NCI-H2196 (cell line): ENCODE results near the gene PMP22.

Source experiments
- DNase-seq: peaks from one replicate; lab custom pipeline; 2025; ENCODE audit not compliant: unreplicated experiment; lab: John Stamatoyannopoulos, UW

The PMP22 gene

DNA sequence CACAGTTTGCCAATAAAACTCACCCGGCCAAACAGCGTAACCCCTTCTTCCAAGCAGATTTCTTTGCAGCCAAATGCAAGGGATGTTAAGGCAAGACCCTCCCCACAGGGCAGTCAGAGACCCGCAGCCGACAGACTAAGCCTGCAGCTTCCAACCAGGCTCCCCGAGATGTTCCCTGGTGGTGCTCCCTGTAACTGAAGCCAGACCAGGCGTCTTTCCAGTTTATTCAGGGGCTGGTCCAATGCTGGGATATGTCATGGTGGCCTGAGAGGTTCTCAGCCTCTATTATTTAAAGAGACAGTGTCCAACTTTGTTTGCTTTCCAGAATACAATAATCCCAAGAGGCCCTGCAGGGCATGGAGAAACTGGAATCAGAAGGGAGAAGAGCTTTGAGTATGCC lies at the start of gene PMP22:
TSS of gene PMP22 (minus strand) at position 196 of the 400 bp plus-strand sequence. CDS start 4,599 bp downstream, outside the sequence.
- no peak for DNase-seq

DNA sequence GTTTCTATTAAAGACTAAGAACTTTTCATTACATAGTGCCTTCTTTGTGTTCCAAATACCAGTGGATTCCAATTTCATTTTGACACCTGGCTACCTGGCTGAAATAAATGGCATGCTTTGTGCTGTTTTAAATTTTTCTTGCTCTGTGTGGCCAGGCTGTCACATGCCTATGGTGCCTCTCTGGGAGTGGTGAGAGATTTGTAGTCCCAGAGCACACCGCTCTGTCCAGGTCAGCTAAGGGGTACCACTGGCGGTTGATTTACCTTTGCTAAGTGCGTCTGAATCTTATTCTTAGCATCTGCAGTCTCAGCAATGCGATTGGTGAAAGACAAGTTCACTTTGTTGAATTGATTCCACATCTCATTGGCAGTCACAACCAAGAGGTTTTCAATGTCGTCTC lies 46.9 kb upstream of the PMP22 start:
- DNase-seq, result no peak

DNA sequence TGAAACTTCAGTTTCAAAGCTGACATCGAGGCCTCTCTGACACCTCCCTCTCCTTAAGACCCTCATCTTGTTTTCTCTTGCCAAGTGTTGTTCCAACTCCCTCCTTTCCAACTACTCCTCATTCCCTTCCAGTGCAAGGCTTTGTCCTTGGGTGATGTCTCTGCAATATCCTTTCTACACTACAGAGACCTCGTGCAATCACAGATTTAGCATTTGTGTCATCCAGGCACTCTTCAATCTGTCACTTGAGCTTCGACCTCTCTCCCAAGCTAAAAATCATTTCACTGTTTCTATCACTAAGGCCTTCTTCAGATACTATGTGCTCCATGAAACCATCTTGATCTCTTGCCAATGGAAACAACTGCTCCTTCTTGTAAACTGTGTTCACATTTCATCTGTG lies 44.7 kb upstream of the PMP22 start:
- DNase-seq, result no peak

DNA sequence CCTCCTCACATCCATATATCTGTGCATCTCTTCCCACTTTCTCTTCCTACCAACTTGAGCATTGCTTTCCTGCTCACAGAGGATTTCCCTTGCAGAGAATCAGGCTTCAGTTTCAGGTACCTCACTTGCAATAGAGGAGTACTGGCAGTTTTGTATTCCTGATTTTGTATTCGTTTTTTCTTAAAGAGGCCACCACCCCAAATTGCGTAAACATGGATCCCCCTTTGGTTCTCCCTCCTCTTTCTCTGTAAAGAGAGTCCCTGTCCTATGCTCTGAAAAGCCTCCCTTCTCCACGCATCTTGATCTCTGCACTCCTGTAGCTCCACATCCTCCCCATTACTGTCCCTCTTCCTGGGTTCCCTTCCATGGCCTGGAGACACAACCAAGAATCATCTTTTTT lies 44.1 kb upstream of the PMP22 start:
- no peak for DNase-seq

DNA sequence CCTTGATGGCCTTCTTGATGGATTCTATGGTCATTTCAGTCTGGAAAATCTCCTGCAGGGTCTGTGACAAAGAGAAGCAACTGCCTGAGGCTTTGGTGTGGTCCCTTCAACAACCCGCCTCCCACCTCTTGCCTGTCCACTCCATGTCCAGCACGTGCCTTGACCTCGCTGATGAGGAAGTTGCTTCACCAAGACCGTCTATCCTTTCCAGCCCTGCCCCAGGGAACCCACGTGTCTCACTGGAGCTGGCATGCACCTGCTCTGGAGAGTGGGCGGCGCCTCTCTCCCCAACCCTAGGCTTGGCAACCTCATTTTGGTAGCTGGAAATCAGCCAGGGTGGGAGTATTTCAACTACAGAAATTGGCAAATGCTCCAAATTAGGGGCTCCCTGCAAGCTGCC lies 43.6 kb upstream of the PMP22 start:
- DNase-seq, result no peak

DNA sequence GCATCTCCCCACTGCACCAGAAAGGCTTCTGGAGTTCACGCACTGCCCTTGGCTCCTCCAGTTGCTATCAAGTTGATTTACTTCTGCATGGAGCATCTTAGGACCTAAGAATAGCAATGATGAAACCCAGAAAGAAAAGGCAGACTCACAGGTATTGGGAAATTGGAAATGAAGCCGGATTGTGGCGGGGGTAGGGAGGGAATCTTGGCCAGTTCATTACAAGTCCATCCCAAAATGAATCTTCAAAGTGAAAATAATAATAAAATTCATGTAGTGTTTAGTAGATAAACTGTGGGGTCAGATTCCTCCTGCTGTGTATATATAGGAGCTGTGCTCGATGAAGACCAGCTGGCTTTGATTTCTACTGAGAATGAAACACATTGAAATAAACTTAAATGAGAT lies 42.6 kb upstream of the PMP22 start:
- DNase-seq, result no peak

DNA sequence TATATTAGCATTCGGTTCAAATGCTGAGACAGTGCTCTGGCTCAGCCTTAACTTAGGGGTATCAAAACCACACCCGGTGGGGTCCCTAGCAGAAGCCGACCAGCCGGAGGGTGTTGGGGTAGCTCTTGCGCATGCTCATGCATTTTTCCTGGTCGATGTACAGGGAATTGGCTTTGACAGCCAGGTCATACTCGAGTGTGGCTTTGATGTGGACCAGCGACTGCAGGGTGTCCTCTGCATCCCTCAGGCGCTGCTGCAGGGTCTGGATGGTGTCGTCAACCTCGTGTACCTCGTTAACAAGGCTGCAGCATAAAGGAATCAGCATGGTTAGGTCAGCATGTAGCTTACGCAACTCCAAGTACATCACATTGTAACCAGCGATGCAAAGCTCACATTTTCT lies 38.7 kb upstream of the PMP22 start:
- no peak for DNase-seq

DNA sequence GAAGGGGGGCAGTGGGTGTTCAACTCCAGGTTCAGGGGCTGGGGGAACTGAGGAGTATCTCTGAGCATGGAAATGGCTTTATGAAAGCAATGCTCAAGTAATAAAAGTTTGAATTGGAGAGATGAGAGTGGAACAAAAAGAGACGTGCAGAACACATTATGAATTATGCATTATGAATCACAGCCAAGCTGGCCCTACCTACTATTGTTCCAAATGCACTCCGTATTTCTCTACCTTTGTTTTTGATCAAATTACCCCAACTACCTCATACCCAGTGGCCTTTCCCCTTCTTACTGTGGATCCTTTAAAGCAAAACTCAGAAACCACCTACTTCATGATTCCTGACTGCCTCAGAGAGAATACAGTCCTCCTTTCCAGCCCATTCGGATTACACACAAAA lies 38.1 kb upstream of the PMP22 start:
- no peak for DNase-seq

DNA sequence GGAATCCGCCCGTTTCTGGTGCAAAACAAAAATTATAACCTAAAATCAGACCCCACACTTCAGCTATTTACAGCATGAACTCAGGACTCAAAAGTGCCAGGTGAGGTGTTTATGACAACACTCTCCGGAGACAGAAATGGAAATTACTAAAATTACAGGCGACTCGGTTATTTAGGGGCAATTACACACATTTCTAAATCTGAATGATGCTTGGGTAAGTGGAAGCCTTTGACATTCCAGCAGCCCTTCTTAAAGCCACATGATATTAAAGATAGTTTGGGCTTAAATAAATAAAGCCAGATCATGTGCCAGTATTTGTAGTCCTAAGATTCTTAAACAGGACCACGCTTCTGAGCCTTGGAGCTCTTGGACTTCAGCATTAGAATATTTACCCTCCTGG lies 36.7 kb upstream of the PMP22 start:
- no peak for DNase-seq

DNA sequence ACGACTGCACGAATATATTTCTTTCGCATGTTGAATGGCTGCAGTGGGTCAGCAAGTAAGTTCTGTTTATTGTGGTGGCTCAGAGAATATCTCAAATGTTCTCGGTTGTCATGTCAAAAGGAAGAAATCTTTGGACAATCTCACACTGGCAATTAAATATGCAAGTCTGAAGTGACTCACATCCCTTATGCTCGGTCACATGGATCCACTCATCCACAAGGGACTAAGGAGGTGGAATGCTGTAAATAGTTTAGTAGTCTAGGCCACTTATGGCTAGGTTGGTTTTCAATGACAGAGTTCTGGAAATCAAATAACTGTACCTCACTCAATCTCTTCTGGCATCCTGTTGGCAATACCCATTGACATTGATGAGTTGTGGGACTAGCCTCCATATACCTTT lies 33.0 kb upstream of the PMP22 start:
- no peak for DNase-seq

DNA sequence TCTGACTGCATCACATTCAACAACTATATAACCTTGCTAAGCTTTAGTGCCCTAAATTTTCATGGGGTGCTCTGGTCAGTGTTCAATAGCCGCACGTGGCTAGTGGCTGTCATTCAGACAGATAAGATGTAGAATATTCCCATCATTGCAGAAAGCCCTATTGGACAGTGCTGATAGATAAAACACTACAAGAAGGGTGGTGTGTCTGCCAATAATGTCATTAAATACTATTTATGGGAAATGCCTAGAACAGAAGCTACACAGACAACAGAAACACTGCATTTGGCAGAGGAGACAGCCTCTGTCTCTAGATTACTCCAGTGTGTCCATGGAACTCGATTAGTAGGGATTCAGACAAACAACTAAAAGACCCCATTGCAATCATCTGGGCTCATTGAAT lies 28.4 kb upstream of the PMP22 start:
- DNase-seq, result no peak

DNA sequence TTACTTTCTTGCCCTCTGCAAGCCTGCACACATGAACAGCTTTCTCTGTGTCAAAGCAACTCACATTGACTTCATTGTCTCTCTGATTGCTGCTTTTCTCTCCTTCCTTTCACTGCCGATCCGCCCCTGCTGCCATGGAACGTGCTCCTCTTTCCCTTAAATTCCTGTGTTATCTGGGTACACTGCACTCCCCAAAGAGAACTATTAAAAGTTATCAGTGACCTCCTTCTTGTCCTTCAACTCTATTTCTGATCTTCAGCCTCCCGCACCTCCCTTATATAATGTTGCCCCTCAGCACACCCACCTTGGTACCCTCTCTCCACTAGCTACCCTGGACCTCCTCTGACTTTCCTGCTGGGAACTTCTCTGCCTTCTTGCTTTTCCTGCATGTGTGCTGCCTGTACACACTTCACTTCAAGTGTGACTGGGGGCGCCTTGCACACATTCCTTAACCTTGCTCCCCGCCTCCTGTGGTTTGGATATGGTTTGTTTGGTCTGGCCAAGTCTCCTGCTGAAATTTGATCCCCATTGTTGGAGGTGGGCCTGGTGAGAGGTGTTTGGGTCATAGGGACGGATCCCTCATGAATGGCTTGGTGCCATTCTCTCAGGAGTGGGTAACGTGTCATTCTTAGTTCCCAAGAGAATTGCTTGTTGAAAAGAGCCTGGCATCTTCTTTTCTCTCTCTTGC lies 26.7 kb upstream of the PMP22 start:
- no peak for DNase-seq

DNA sequence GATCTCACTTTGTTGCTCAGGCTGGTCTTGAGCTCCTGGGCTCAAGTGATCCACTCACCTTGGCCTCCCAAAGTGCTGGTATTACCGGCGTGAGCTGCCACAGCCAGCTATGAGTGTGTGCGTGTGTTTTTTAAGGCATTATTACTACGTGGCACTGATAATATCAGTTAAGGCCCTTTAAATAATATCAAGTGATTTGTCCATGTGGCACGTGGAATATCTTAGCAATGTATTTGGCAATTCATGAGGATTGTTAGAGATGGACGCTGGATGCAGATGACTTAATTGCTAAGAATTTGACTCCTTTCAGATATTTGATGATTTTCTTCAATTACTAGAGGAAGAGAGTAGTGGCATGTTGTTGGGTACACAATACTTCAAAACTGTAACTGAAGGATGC lies 25.5 kb upstream of the PMP22 start:
- no peak for DNase-seq

DNA sequence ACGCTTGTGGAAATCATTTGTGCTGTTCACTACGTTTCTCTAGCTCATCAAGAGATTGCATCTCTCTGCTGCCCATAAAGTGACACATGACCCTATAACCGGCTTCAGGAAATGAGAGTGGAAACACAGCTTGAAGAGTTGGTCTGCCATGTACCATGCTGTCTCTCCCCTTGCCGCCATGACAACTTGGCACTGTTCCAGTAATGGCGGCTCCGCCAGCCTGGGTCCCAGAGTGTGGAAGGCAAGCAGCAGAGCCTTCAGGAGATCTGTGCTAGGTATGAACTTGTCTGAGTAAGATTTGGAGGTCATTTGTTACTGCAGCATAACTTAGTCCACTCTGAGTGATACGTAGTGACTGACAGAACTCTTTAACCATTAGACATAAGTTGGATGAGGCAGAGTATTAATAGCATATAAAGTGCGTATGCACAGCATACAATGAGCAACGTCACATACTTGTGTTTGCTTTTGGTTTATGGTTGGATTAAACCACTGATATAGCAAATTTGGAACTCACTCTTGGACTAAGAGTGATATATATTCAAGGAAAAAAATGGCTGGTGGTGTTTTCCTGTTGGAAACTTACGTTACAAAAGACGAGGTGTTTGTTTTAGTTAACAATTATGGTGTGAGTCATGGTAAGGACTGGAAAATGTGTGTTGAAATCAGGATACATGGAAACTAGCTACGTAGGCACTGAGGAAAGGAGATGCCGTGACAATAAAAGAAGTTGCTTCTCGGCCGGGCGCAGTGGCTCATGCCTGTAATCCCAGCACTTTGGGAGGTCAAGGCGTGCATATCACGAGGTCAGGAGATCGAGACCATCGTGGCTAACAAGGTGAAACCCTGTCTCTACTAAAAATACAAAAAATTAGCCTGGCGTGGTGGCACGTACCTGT lies 24.4 kb upstream of the PMP22 start:
- no peak for DNase-seq

DNA sequence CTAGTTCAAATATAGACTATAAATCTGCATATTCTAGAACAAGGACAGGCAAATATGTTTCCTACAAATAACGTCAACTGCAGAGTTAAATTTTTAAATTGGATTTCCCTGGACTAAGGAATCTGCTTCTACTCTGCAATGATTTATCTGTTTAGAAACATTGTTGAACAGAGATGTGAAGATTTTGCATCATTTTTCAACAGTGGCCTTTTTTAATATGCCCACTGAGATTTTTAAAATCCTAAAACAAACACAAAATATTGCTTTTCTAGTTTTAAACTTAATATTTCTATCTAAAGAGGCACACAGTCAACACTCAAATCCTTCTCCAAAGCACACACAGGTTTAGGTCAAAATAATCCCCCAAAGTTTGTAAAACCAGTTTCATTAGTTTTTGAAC lies 23.7 kb upstream of the PMP22 start:
- DNase-seq, result no peak

DNA sequence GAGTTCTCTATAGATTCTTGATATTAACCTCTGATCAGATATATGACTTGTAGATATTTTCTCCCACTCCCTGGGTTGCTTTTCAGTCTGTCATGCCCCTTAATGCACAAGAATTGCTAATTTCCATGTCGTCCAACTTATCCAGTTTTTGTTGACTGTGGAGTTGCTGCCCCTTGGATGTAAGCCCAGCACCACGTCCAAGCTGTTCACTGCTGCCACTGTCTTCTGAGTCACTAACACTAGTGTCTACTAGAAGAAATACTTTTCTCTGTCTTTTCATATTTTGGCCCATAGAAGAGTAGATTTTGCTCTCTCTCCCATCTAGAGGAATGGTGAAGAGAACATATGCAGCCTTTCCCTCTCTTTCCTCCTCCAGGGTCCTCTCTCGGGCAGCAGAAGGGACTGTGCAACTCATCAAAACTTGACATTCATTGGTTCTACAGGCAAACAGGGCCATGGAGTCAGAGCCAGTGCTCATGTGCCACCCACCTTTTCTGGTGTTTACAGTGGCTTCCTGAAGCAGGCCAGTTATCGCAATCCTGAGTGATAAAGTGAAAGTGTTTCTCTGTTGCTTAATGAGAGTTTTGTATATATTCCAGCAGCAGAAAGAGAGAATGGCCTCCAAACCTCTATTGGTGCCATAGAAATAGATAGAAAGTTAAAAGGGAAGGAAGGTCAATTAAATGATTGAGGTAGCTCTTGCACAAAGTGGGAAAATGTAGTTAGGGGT lies 22.6 kb upstream of the PMP22 start:
- DNase-seq, result no peak

DNA sequence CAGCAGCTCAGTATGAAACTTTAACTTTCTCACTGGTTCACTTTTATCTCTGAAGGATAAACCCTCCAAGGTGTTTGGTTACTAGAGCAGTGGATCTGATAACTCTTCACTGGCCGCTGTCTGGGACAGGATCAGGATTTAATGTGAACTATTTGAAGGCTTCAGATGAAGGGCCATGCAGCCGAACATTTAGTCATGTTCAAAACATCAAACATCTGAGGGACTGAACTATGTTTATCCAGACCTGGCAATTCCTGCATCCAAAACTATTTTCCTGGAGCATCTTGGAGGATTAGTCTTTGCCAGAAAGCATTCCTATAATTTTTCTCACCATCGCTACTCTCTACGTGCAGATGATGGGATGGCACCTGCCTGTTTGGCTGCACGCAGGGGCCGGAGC lies 20.3 kb upstream of the PMP22 start:
- no peak for DNase-seq

DNA sequence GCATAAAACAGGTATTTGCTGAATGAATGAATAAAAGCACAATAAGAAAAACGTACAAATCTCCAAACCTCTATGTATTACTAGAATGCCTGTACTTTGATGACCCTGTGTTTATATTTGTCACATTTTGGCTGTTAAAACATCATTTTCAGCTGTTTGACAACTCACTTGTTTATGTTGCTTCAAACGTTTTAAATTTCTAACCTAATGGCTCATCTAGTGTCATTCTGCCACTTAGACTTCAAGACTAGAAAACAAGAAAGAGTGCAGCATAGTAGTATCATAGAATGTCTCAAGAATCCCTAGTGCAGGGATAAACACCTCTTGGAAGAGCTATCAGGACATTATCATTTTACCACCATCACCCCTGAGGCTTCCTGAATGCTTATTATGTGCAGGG lies 19.4 kb upstream of the PMP22 start:
- DNase-seq, result no peak

DNA sequence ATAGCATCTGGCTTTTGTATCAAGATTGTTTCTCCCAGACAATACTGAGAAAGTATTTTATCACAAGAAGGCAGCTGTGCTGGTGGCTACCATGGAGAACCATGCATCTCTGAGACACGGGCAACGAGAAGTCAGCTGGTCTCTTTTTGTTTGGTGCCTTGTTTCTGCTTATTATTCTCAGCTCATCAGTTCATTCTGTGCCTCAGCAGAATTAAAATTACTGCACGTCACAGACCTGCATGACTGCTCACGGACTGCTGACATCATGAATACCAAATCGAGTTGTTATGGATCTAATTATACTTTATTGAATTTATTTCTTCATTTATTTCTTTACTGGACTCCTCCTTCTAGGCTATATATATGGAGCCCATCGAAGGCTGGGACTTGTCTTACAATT lies 19.0 kb upstream of the PMP22 start:
- DNase-seq, result no peak

DNA sequence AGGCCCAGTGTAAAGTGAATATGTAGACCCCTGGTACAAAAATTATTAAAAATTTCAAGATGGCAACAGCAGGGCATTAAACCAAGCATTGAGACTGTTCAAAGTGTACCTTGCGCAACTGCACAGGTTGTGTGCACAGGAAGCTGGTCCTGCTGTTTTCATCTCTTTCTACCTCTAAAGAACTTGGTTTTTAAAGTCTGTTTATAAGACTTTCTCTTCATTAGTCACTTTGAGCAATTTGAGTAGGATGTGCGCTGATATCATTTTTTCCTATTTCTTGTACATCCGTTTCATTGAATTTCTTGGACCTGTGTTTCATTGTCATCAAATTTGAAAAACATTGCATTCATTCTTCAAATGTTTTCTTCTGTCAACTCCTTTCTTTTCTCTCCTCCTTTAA lies 16.8 kb upstream of the PMP22 start:
- DNase-seq, result no peak

DNA sequence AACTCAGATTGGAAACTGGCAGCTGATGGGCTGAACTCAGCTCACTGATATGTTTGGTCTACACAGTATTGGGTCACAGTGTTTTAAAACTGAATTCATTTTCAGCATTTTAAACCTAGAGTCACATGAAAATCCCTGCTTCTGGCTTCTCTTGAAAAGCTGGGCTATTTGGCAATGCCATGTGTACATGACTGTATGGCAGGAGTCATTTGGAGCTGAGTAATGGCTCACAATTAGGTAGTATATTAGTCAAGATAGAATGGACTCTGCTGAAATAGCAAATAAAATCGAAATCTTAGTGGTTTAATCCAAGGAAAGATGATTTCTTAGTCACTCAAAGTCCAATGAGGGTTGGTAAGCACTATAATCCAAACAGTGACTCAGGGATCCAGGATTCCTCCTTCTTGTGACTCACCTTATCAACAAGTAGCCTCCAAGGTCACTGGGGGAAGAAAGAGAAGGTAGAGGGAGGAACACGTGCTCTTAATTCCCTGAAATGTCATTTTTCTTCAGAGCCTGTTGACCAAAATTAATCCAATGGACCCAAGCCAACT lies 13.9 kb upstream of the PMP22 start:
- DNase-seq, result no peak

DNA sequence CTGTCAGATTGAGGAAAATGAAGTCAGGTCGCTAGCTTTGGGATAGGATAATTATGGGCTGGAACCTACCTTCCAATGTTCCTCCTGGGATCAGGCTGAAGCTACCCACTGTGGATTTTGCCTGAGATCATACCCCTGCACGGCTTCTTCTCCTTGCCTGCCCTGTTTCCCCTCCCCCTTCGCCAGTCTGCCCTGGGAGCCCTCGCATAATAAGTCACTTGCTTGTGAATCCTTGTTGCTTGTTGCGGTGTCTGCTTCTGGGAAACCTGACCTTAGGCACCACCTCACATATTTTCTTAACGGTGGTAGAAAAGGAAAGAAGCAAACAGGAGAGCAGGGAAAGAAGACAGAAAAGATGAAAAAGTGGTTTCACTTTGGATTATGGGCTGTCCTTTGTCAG lies 13.3 kb upstream of the PMP22 start:
- DNase-seq, result no peak
